Endothelial cell of umbilical vein (primary cell): ENCODE measurements around the gene AADAC.

Experiments
- CTCF ChIP-seq, 2 donors: IDR thresholded peaks; 1 replicate in 1 of 2; 2 replicates in 1 of 2; pipeline ENCODE4 v1.5.1; 2011; ENCODE audit warnings: low read length in 2 of 2, mild to moderate bottlenecking in 2 of 2, moderate library complexity in 2 of 2, control low read depth in 1 of 2, inconsistent platforms in 1 of 2, low read depth in 1 of 2; ENCODE audit not compliant: insufficient read depth in 1 of 2; ENCODE audit errors: extremely low read depth in 1 of 2
- EZH2 ChIP-seq: IDR thresholded peaks from 2 replicates; pipeline ENCODE4 v1.6.1; 2012; ENCODE audit warnings: borderline replicate concordance, low read depth, mild to moderate bottlenecking, moderate library complexity, low read length, inconsistent platforms; ENCODE audit not compliant: severe bottlenecking
- MYC ChIP-seq: IDR thresholded peaks from one replicate; pipeline ENCODE4 v1.6.1; 2011; ENCODE audit warnings: mild to moderate bottlenecking, low read depth, low read length

DNA sequence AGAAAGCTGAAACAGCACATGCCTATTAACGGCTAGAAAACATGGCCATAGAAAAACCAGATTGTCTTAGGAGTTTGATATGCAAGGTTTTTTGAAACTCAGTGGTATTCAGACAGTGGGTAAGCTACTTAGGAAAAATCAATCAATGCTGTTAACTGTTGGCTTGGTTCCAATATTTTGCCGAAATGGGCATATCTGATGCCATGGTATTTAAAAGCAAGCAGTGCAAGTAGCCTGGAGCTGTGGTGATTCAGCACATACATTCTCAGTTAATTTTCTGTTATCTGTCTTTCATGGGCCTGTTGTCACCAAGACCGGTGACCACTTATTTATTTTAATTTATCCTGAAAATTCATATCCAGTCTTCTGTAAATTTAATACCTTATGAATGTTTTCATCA is 42.2 kb downstream of the AADAC start:
- TF ChIP-seq CTCF (IDR thresholded peaks at IDR 0.05; ENCODE audit: extremely low read depth in 1 of 2, insufficient read depth in 1 of 2, low read depth in 1 of 2, low read length in 2 of 2) (no peak), MYC (no peak), EZH2 (no peak)
